Activated CD8-positive, alpha-beta T cell treated with anti-CD3 and anti-CD28 coated beads for 36 hours (primary cell): ENCODE results near the gene RBM24. TPM values are rescaled to one million over a fixed set of nuclear protein-coding genes. Genes with fewer than 3 reads are reported as not detected.

Experiments
- ATAC-seq: fragments of 200-7000 bp; cut with Tn5 transposase; one replicate; pipeline ENCODE4 v1.10.0; 2021; ENCODE audit warnings: mild to moderate bottlenecking, moderate library complexity
- CTCF ChIA-PET: fragments of 350-600 bp; sonication (Branson Sonifier 250); formaldehyde crosslinking; loops from one replicate; lab custom pipeline; 2021; ENCODE audit warnings: antibody characterized with exemption; lab: Charles Lee
- POLR2A ChIA-PET: fragments of 350-600 bp; sonication (Branson Sonifier 250); formaldehyde crosslinking; loops from one replicate; lab custom pipeline; 2021; ENCODE audit warnings: antibody characterized with exemption; lab: Charles Lee
- DNase-seq: peaks from one replicate; pipeline ENCODE4 v3.0.0-alpha.2; 2020
- H3K27ac Mint-ChIP-seq: one replicate; pipeline ENCODE4 v1.8.0; 2021; ENCODE audit warnings: mild to moderate bottlenecking, mixed read lengths
- H3K27me3 Mint-ChIP-seq: one replicate; pipeline ENCODE4 v1.8.0; 2021; ENCODE audit warnings: mixed read lengths
- H3K36me3 Mint-ChIP-seq: one replicate; pipeline ENCODE4 v1.8.0; 2021; ENCODE audit warnings: low read depth, mixed read lengths
- H3K4me1 Mint-ChIP-seq: one replicate; pipeline ENCODE4 v1.8.0; 2021; ENCODE audit warnings: low read depth, mixed read lengths
- H3K4me3 Mint-ChIP-seq: one replicate; pipeline ENCODE4 v1.8.0; 2021; ENCODE audit warnings: mild to moderate bottlenecking, moderate library complexity, mixed read lengths
- H3K9me3 Mint-ChIP-seq: one replicate; pipeline ENCODE4 v1.8.0; 2021; ENCODE audit warnings: mixed read lengths
- intact Hi-C: fragments of 100-400 bp; cut with micrococcal nuclease; formaldehyde crosslinking; loops from one replicate; pipeline ENCODE4 v1.10.0; 2022
- total RNA-seq, 2 experiments: library from RNA; stranded (reverse); gene quantifications; one replicate each; pipeline ENCODE4 v1.2.3, GENCODE V29; 2021
- TF ChIP-seq, protein P1 (sequence below): fragments of 200-600 bp; IDR thresholded peaks from one replicate; pipeline ENCODE4 v1.8.0; 2022; ENCODE audit warnings: antibody characterized with exemption, mild to moderate bottlenecking

Gene RBM24
- total RNA-seq: not detected

DNA sequence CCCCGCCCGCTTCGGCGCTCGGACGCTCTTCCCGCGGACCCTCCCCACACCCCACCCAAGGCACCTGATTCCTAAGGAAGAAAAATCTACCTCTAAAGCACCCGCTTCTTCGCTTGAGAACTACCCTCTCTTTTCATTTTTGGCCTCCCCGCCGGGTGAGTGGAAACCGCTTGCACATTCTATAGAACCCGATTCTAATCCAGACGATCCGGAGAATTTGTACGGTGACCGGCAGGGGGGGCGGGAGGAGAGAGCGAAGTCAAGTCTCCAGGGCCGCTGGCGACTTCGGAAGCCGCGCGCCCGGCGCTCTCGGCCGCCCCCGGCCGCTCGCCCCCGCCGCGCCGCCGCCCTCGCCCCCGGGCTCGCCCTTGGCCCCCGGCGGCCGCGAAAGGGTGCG lies at the start of gene RBM24:
RBM24 (plus strand) TSS at position 262 of the 397 bp plus-strand sequence. CDS start 221 bp downstream, outside the sequence.
- ATAC-seq: peak; percentile 27
- no peaks in the 10 kb centered on the region for H3K9me3 Mint-ChIP-seq
- peak within 1 kb of the TSS; percentile 53 for H3K4me3 Mint-ChIP-seq
- H3K27me3 Mint-ChIP-seq: peaks cover 54% of the 10 kb centered on the region
- H3K4me1 Mint-ChIP-seq: peaks cover 8% of the 10 kb centered on the region
- H3K36me3 Mint-ChIP-seq: no peaks in the 10 kb centered on the region
- TF ChIP-seq, protein P1, sequence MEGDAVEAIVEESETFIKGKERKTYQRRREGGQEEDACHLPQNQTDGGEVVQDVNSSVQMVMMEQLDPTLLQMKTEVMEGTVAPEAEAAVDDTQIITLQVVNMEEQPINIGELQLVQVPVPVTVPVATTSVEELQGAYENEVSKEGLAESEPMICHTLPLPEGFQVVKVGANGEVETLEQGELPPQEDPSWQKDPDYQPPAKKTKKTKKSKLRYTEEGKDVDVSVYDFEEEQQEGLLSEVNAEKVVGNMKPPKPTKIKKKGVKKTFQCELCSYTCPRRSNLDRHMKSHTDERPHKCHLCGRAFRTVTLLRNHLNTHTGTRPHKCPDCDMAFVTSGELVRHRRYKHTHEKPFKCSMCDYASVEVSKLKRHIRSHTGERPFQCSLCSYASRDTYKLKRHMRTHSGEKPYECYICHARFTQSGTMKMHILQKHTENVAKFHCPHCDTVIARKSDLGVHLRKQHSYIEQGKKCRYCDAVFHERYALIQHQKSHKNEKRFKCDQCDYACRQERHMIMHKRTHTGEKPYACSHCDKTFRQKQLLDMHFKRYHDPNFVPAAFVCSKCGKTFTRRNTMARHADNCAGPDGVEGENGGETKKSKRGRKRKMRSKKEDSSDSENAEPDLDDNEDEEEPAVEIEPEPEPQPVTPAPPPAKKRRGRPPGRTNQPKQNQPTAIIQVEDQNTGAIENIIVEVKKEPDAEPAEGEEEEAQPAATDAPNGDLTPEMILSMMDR: no peak
- peak; percentile 56 for DNase-seq
- no peak within 1 kb of the TSS for H3K27ac Mint-ChIP-seq
- ChIA-PET CTCF (interaction anchor here (1.1 kb wide), 1 partner anchor 10 kb away, joined by 3 read pairs; no protein-coding TSS in a partner anchor), POLR2A (no interaction called here)
- intact Hi-C loops: no loop called here

DNA sequence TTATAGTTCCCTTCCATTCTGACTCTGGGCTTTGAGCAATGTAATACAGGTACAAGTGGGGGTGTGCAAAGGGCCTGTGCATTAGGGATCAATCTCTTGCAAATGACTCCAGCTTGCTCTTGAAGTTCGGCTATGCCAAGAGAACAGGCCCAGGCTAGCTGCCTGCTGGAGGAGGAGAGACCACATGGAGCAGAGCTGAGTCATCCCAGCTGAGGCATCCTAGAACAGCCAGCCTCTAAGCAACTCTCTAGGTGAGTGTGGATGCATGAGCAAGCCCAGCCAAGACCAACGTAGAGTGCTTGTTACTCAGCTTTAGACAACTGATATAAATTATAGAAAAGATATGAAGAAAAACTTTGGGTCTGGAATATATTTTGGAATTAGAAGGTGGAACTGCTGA lies 47.6 kb upstream of the RBM24 start:
- Mint-ChIP-seq H3K27ac (no peak overlapping the region), H3K9me3 (no peaks in the 10 kb centered on the region), H3K36me3 (no peaks in the 10 kb centered on the region), H3K4me1 (no peaks in the 10 kb centered on the region), H3K4me3 (no peak overlapping the region), H3K27me3 (peaks cover 14% of the 10 kb centered on the region)
- DNase-seq (no peak), ATAC-seq (no peak)
- ChIA-PET POLR2A (no interaction called here), CTCF (no interaction called here)
- TF ChIP-seq, protein P1: no peak
- intact Hi-C loops: no loop called here

DNA sequence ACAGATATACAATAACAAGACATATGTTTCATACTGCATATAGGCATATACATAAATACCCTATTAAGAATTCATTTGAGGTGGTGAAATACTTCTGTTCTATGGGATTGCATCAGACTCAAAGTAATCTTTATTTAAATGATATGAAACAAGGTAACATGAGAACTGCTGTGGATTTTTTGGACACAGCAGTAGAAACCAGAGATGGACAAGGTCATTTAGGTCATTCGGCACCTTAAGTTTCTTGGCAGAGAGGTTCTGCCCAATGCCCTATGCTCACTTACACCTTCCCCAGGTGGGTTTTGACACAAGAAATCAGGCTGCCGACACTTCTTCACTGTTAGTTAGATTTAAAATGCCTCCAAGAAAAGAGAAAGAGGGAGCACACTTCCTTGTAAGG lies 43.9 kb upstream of the RBM24 start:
- POLR2A ChIA-PET: no interaction called here
- Mint-ChIP-seq H3K27ac (no peak overlapping the region), H3K9me3 (no peaks in the 10 kb centered on the region), H3K4me3 (no peak overlapping the region), H3K4me1 (no peaks in the 10 kb centered on the region), H3K27me3 (peaks cover 12% of the 10 kb centered on the region), H3K36me3 (no peaks in the 10 kb centered on the region)
- no peak for ATAC-seq
- CTCF ChIA-PET: no interaction called here
- DNase-seq: no peak
- intact Hi-C loops: no loop called here
- TF ChIP-seq, protein P1: no peak

DNA sequence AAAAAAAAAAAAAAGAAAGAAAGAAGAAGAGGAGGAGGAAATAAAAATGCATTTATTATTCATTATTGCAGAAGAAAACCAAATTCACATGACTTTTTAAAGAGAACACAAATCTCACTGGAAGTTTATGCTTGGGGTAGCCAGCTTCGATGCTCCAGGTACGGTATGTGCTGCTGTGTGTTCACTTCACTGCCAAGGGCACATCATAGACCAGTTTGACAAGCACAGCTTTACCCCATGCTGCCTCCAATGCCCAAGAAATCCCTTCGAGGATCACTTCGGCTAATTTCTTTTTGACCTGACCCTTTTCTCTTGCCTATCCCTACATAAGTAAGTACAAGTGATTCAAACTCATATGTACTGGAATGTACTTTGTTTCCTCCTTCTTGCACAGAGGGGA lies 41.9 kb upstream of the RBM24 start:
- ATAC-seq: no peak
- intact Hi-C loops: no loop called here
- POLR2A ChIA-PET: no interaction called here

DNA sequence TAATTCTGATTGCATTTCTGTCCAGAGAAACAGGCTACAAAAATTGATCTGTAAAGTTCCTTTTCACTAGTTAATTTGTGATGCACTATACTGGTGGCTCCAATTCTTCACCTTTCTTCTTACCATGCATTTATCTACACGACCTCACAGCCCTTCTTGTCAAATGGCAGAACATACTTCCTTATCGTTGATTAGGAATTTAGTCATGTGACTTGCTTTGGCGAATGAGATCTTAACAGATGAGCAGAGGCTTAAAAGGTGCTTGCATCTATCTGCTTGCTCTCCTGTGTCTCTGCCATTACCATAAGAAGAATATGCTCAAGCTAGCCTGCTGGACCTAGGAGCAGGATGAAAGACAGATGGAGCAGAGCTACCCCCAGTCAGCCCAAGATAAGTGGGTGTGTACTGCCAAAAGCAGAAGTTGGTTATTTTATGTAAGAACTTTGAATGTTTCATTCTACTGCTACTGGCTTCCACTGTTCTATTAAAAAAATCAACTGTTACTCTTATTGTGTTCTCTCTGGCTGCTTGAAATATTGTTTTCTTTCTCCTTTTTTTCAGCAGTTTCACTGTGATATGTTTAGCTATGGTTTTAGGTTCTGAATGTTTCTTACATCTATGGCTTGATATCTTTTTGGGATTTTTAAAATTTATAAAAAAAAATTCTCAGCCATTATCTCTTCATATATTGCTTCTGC lies 40.2 kb upstream of the RBM24 start:
- POLR2A ChIA-PET: no interaction called here
- Mint-ChIP-seq H3K27me3 (peaks cover 7% of the 10 kb centered on the region), H3K36me3 (no peaks in the 10 kb centered on the region), H3K4me1 (no peaks in the 10 kb centered on the region), H3K4me3 (no peak overlapping the region), H3K27ac (no peak overlapping the region), H3K9me3 (no peaks in the 10 kb centered on the region)
- intact Hi-C loops: no loop called here
- ATAC-seq (no peak), DNase-seq (no peak)
- CTCF ChIA-PET: no interaction called here
- TF ChIP-seq, protein P1: no peak

More for the DNA sequence above, 41.9 kb upstream of the RBM24 start:
- Mint-ChIP-seq H3K4me3 (no peak overlapping the region), H3K36me3 (no peaks in the 10 kb centered on the region), H3K27me3 (peaks cover 8% of the 10 kb centered on the region), H3K27ac (no peak overlapping the region), H3K9me3 (no peaks in the 10 kb centered on the region), H3K4me1 (no peaks in the 10 kb centered on the region)
- TF ChIP-seq, protein P1: no peak
- DNase-seq: no peak
- CTCF ChIA-PET: no interaction called here
